Transverse colon (tissue), 4 donors: Measurements from ENCODE around the gene MXRA5. TPM values are rescaled to one million over a fixed set of nuclear protein-coding genes. Genes with fewer than 3 reads are reported as not detected.

Source experiments
- DNase-seq: peaks from one replicate; pipeline ENCODE4 v3.0.0-alpha.2; 2019
- H3K27ac ChIP-seq, 4 donors: fragments of 200-600 bp; sonication (generic); 2 replicates each; pipeline ENCODE4 v1.5.1; 2016 to 2018; ENCODE audit warnings: inconsistent platforms in 4 of 4
- H3K27me3 ChIP-seq: fragments of 200-600 bp; sonication (generic); 2 replicates; pipeline ENCODE4 v1.5.1; 2017; ENCODE audit warnings: inconsistent platforms
- H3K36me3 ChIP-seq, 4 donors: fragments of 200-600 bp; sonication (generic); 2 replicates each; pipeline ENCODE4 v1.5.1; 2017 to 2019; ENCODE audit warnings: inconsistent platforms in 4 of 4
- H3K4me1 ChIP-seq, 4 donors: fragments of 200-600 bp; sonication (generic); 2 replicates each; pipeline ENCODE4 v1.5.1; 2017 to 2020; ENCODE audit warnings: inconsistent platforms in 4 of 4
- H3K4me3 ChIP-seq, 4 donors: fragments of 200-600 bp; sonication (generic); 1 replicate in 1 of 4; 2 replicates in 3 of 4; pipeline versions ENCODE4 v1.5.1 to v1.6.1; 2017 to 2019; ENCODE audit warnings: inconsistent platforms in 4 of 4
- H3K9me3 ChIP-seq, 2 donors: fragments of 200-600 bp; sonication (generic); 2 replicates each; pipeline ENCODE4 v1.5.1; 2017 to 2019; ENCODE audit warnings: inconsistent platforms in 2 of 2
- EP300 ChIP-seq: sonication (generic); formaldehyde crosslinking; IDR thresholded peaks from one replicate; pipeline ENCODE4 v1.6.1; 2017; ENCODE audit warnings: antibody characterized with exemption, low read depth
- POLR2A ChIP-seq: fragments of 450-650 bp; IDR thresholded peaks from one replicate; pipeline ENCODE4 v1.6.1; 2016; ENCODE audit warnings: antibody characterized with exemption, mild to moderate bottlenecking, moderate library complexity
- POLR2AphosphoS5 ChIP-seq, 3 donors: sonication (generic); formaldehyde crosslinking; IDR thresholded peaks; one replicate each; pipeline ENCODE4 v1.6.1; 2016; ENCODE audit warnings: antibody characterized with exemption in 3 of 3
- WGBS, 2 donors: methylation state at CpG; one replicate each; pipeline ENCODE4 v1.1.5; 2018; ENCODE audit warnings: low coverage in 1 of 2; 5-methylcytosine and 5-hydroxymethylcytosine counted together
- in situ Hi-C, 4 donors: fragments of 200-750 bp; cut with MboI; loops; one replicate each; pipeline versions ENCODE4 v1.15.0 to v1.15.1; 2017; ENCODE audit warnings: low sequenced_read_pairs in 3 of 4, low pct_ligation_motif_present in 1 of 4, low pct_unique_long_range_greater_than_20kb in 1 of 4
- intact Hi-C: fragments of 100-400 bp; cut with DNase I; formaldehyde crosslinking; loops from one replicate; pipeline ENCODE4 v1.15.1; 2023; ENCODE audit warnings: low total_unique reads
- total RNA-seq, 4 donors: library from RNA; depleted of rRNA; stranded (reverse); fragments of >200 nt; gene quantifications; one replicate each; pipeline ENCODE4 v1.1.0, GENCODE V29; 2016
- TF ChIP-seq, protein P1 (sequence below), 5 experiments: fragments of 200-600 bp in 3 of 5; fragments of 450-650 bp in 2 of 5; sonication (generic) in 3 of 5; IDR thresholded peaks; 1 replicate in 2 of 5; 2 replicates in 3 of 5; pipeline ENCODE4 v1.5.1; 2016 to 2017; ENCODE audit warnings: antibody characterized with exemption in 5 of 5, inconsistent platforms in 3 of 5, mild to moderate bottlenecking in 2 of 5, moderate library complexity in 1 of 5

Gene MXRA5
- total RNA-seq, 4 donors from 2014 or later, result 0.75 to 29.1 (median 1.7) TPM

DNA sequence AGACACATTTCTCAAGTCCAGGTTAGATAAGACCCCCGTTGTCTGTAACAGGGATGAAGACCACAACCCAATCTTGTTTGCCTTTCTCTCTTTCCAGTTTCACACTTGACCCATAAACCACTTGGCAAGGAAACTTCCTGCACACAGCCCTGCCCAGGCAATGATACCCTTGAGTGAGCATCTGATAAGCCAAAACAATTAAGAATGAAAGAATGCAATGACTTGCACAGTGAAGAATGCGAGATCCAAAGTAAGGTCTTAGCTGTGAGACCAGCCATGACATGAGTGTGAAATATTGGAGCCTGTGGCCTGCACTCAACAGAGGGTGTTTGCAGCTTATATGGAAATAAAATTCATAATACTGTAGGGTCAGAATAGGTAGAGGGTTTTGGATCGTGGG is 37.9 kb upstream of the MXRA5 start:
- Histone ChIP-seq H3K36me3 (no peaks in the 10 kb centered on the region), H3K4me3 (no peak overlapping the region), H3K27me3 (no peaks in the 10 kb centered on the region), H3K4me1 (no peaks in the 10 kb centered on the region), H3K27ac (no peak overlapping the region), H3K9me3 (no peaks in the 10 kb centered on the region)
- in situ Hi-C loops (no loop called here), intact Hi-C loops (no loop called here)
- no peak for DNase-seq
- TF ChIP-seq POLR2AphosphoS5 (IDR thresholded peaks at IDR 0.05), result no peak
- TF ChIP-seq POLR2A, result no peak
- TF ChIP-seq, protein P1, sequence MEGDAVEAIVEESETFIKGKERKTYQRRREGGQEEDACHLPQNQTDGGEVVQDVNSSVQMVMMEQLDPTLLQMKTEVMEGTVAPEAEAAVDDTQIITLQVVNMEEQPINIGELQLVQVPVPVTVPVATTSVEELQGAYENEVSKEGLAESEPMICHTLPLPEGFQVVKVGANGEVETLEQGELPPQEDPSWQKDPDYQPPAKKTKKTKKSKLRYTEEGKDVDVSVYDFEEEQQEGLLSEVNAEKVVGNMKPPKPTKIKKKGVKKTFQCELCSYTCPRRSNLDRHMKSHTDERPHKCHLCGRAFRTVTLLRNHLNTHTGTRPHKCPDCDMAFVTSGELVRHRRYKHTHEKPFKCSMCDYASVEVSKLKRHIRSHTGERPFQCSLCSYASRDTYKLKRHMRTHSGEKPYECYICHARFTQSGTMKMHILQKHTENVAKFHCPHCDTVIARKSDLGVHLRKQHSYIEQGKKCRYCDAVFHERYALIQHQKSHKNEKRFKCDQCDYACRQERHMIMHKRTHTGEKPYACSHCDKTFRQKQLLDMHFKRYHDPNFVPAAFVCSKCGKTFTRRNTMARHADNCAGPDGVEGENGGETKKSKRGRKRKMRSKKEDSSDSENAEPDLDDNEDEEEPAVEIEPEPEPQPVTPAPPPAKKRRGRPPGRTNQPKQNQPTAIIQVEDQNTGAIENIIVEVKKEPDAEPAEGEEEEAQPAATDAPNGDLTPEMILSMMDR (IDR thresholded peaks at IDR 0.05), result no peak
- no peak for TF ChIP-seq EP300
- WGBS, 2 donors, result 48 to 80% methylated on average over 1 to 3 of the region's 3 CpGs

DNA sequence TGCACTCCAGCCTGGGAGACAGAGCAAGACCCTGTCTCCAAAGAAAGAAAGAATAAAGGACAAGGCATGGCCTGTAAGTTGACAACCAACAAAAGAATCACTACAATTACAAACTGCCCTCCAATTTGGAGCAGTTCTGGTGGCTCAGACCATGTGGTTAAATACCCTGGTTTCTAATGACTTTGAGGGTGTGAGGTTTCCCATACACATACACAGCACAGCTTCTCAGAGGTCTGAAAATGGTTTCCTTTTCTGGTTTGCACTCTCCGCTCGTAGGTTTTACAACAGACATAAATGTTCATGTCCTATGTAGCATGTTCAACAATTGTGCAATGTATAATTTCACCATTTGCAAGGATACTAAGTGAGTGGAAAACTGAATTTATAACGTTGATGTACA is 34.2 kb upstream of the MXRA5 start:
- TF ChIP-seq POLR2A, result no peak
- TF ChIP-seq, protein P1 (IDR thresholded peaks at IDR 0.05), result no peak
- no peak for TF ChIP-seq POLR2AphosphoS5 (IDR thresholded peaks at IDR 0.05)
- TF ChIP-seq EP300, result no peak
- Histone ChIP-seq H3K27ac (no peak overlapping the region), H3K4me1 (no peaks in the 10 kb centered on the region), H3K36me3 (no peaks in the 10 kb centered on the region), H3K4me3 (no peak overlapping the region), H3K9me3 (no peaks in the 10 kb centered on the region), H3K27me3 (no peaks in the 10 kb centered on the region)
- 46 to 75% methylated on average over 1 to 3 of the region's 3 CpGs for WGBS, 2 donors
- intact Hi-C loops, result no loop called here
- no peak for DNase-seq
- in situ Hi-C loops, result no loop called here

DNA sequence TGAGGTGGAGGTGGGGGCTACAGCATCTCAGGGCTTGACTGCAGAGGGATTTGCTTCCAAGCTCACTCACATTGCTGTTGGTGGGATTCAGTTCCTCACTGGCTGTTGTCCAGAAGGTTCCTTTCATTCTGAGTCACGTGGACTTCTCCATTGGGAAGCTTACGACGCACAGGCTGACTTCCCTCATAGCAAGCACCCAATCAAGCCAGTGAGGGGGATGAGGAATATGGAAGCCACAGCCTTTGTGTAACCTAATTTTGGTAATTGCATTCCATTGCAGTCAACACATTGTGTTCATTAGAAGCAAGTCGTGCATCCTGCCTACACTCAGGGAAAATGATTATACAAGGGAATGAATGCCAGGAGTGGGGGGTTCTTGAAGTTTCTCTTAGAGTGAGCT is 32.7 kb upstream of the MXRA5 start:
- no peaks in the 10 kb centered on the region for H3K36me3 ChIP-seq
- 70% methylated on average over 4 of the region's 4 CpGs; no CpG with 5 or more reads in 1 of the 2 donors for WGBS, 2 donors
- no peak overlapping the region for H3K4me3 ChIP-seq
- intact Hi-C loops (no loop called here), in situ Hi-C loops (no loop called here)
- H3K27ac ChIP-seq, result no peak overlapping the region
- no peak for TF ChIP-seq EP300
- TF ChIP-seq, protein P1 (IDR thresholded peaks at IDR 0.05), result no peak
- TF ChIP-seq POLR2AphosphoS5 (IDR thresholded peaks at IDR 0.05), result no peak
- no peak for TF ChIP-seq POLR2A
- H3K4me1 ChIP-seq, result no peaks in the 10 kb centered on the region
- no peaks in the 10 kb centered on the region for H3K9me3 ChIP-seq
- H3K27me3 ChIP-seq, result no peaks in the 10 kb centered on the region
- DNase-seq, result no peak

DNA sequence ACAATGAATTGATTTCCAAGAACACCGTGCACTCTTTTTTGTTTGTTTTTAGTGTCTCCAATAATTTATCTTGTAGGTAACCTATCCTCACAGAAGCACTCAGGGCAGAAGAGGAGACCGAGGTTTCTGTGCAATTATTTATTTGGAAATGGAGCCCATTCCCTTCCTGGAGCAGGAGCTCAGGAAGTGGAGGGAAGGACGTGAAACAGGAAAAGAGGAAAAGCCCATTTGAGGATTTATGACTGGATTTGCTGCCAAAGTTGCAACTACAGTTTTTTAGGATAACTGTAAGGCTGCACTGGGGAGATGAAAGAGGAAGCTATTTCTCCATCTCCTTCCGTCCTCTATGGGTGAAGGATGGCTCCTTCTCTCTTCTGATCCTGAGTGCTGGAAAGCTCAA is 31.7 kb upstream of the MXRA5 start:
- Histone ChIP-seq H3K9me3 (no peaks in the 10 kb centered on the region), H3K27me3 (no peaks in the 10 kb centered on the region), H3K4me3 (no peak overlapping the region), H3K36me3 (no peaks in the 10 kb centered on the region), H3K4me1 (no peaks in the 10 kb centered on the region), H3K27ac (no peak overlapping the region)
- in situ Hi-C loops (no loop called here), intact Hi-C loops (no loop called here)
- TF ChIP-seq, protein P1 (IDR thresholded peaks at IDR 0.05), result no peak
- TF ChIP-seq POLR2A (no peak), POLR2AphosphoS5 (IDR thresholded peaks at IDR 0.05) (no peak), EP300 (no peak)
- WGBS, 2 donors, result 45 to 86% methylated on average over 1 to 4 of the region's 4 CpGs
- no peak for DNase-seq
